Stimulated activated naive CD4-positive, alpha-beta T cell treated with Interleukin-2 at 50 U/mL for 16 hours (primary cell): ENCODE measurements around the gene BANF1.

ENCODE experiments used
- DNase-seq: peaks from one replicate; lab custom pipeline; 2025; lab: John Stamatoyannopoulos, UW

The BANF1 gene

DNA sequence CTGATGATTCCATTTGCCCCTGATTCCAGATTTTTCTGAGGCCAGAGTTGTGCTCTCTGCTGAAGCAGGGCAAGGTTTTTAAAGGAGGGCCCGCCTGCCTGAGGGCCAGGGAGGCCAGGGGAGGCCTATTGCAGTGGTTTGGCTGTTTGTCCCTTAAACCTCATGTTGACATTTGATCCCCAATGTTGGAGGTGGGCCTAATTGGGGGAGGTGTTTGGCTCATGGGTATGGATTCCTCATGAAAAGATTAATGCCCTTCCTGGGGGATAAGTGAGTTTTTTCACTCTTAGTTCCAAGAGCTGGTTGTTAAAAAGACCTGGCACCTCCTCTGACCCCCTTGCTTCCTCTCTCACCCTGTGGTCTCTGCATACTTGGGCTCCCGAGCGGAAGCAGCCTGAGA lies 37.5 kb downstream of the BANF1 start:
- DNase-seq = no peak

DNA sequence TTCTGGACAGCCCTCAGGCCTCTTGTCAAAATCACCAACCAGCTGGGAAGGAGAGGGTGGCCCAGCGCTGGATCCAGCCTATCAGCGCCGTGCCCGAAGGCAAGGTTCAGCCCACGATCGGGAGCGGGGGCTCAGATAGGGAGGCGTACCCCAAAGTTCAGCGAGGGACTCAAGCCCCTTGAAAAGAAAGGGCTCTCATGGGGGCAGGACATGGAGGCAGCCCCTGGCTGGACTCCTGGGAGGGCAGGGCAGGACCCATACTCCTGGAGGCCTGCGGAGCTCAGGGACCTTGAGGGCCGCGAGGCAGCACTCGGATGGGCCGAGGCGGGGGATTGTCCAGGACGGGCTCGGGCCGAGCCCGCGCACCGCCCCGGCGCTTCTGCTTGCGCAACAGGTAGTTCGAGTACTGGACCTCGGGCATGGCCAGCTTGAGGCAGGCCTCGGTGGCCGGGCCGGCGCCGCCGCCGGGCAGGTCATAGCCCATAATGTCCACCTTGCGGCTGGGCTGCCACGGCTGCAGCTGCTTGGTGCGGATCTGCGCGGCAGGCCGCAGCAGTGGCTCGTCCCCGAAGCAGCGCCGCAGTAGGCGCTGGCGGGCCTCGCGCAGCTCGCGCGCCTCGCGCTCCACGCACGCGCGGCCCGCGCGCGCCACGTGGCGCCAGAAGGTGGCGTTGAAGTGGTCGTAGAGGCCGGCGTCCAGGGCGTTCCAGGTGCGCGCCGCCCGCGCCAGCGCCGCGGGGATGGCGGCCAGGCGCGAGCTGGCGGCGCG lies 40.1 kb downstream of the BANF1 start:
- no peak for DNase-seq

DNA sequence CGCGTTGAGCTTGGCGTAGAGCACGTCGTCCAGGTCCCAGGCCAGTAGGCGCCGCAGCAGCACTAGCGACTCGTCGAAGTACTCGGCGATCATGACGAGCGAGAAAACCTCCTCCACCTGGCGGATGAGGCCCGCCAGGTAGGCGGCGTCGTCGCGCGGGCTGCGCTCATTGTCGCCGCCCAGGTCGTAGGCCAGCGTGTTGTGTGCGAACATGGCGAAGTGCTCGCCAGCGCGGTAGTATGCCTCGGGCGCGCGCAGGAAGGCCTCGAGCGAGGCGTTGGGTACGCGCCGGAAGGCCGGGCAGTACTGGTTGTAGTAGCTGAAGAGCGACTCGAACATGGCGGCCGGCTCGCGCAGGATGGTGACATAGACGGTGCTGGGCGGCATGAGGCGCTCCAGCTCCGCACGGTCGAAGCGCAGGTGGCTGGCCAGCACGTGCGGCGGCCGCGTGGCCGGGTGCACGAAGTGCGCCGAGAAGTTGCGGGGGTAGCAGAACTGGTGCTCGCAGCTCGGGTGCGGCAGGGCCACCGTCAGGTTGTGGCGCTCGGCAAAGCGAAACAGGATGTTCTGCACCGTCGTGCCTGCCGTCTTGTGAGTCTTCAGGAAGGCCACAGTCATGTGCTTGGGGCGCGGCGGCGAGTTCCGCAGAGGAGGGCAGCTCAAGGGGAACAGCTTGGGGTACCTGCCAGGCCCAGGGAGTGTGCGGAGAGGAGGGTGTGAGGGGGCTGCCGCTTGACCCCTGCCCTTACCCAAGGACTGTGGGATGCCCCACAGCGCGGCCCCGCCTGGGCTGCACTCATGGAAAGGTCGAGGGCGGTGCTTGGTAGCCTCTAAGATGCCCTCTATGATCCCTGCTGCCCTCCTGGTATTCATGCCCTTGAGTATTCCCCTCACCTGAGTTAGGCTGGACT lies 40.9 kb downstream of the BANF1 start:
- DNase-seq = no peak

DNA sequence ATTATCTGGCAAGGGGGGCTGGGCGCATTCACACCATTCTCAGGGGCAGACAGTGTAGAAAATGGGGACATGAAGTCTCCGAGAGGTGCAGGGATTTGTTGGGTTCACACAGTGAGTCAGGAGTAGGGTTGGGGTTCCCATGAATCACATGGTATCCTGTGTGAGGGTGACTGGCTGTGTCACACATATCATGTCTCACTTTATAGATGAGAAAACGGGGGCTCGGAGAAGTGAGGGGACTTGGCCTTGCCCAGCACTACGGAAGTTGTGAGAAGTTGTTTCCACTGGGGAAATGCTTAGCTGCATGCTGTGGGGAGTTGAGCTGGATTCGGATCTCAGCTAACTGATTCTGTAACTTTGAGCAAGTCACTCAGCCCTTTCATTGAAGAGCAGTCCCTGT lies 42.5 kb downstream of the BANF1 start:
- no peak for DNase-seq

GRCh38 chr11:66045177-66045639 lies 42.9 kb downstream of the BANF1 start:
- DNase-seq = peak; percentile 81

DNA sequence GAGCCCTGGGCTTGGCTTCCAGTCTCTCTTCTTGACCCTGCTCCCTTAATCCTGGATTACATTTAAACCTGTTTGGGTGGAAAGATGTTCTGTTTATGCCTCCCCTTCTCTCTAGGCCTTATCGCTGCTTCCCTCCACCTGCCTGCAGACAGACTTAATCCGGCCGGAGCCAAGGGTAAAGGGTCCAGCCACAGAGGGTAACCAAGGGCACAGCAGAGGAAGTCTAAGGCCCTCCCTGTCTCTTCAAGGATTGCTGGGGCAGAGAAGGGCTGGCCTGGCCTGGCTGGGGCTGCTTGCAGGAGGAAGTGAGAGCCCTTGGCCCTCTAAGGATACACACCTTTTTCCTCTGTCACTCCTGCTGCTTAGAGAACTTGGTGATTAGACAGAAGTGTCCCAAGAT lies 44.6 kb downstream of the BANF1 start:
- DNase-seq = no peak

GRCh38 chr11:66047541-66048365 lies 45.5 kb downstream of the BANF1 start:
- DNase-seq = no peak

GRCh38 chr11:66048547-66049323 lies 46.4 kb downstream of the BANF1 start, which contains the start of gene GAL3ST3:
Gene GAL3ST3, minus strand, starts transcription at chr11:66049161. Its CDS starts 3,746 bp downstream, at chr11:66045415.
- DNase-seq = no peak

DNA sequence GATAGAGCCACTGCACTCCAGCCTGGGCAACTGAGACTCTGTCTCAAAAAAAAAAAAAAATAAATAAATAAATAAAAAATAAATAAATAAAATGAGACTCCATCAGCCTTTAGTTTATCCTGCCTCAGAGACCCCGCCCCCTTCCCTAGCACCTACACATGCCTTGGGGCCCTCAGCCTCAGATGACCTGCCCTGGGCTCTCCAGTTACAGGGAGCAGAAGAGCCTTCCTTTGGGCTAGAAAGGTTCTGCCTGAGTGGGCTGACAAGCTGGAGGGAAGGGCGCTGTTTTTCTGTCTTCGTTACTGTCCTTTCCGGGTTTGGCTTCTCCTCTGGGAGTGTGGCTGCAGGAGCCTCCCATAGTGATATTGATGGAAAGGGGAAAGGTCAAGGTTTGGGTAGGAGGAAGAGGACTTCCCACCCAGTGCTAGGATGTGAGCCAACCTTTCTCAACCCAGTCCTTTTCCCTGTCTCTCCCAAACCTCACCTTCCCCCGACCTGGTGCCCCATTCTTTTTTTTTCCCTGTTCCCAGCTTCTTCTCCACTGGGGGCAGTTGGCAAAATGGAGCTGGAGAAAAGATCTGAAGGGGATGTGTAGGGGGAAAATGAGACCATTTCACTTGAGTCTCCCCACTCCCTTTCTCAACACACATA lies 48.4 kb downstream of the BANF1 start:
- DNase-seq = no peak

GRCh38 chr11:66051371-66051765 lies 49.1 kb downstream of the BANF1 start:
- DNase-seq = no peak

- peak; percentile 97 for DNase-seq
Measured at GRCh38 chr11:66051766-66052663, 49.7 kb downstream of the BANF1 start, which contains the start of gene SF3B2. Gene SF3B2, plus strand, starts transcription at chr11:66052364. Its CDS starts 21 bp downstream, at chr11:66052385.

DNA sequence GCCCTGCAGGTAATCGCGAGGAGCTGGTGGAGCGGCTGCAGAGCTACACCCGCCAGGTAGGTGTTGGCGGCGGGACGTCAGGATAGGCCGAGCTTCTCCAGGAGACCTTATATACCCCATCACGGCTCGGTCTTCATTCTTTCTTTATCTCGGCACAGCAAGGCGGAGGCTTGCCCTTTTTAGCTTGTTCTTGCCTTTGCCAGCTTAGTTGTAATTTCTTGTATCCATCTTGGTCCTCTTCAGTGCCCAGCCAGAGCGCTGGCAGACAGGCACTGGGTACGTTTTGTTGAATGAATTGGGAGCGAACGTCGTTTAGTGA lies 50.3 kb downstream of the BANF1 start:
- DNase-seq = no peak
